GM12891 (cell line): ENCODE data around the gene UBE3B.

Experiments used
- PAX5 ChIP-seq: IDR thresholded peaks from 2 replicates; pipeline ENCODE4 v1.6.1; 2011; ENCODE audit warnings: low read length, moderate library complexity, mild to moderate bottlenecking; ENCODE audit not compliant: insufficient read depth, severe bottlenecking
- POLR2A ChIP-seq: IDR thresholded peaks from 2 replicates; pipeline ENCODE4 v1.6.1; 2011; ENCODE audit warnings: low read depth, low read length, control low read depth
- POLR2AphosphoS5 ChIP-seq: IDR thresholded peaks from 2 replicates; pipeline ENCODE4 v1.6.1; 2011; ENCODE audit warnings: low read depth, low read length, control low read depth
- SPI1 ChIP-seq: IDR thresholded peaks from 2 replicates; pipeline ENCODE4 v1.6.1; 2011; ENCODE audit warnings: low read depth, low read length, control low read depth
- TAF1 ChIP-seq: IDR thresholded peaks from 2 replicates; pipeline ENCODE4 v1.6.1; 2011; ENCODE audit warnings: low read depth, low read length, control low read depth

- TF ChIP-seq POLR2A (no peak), TAF1 (no peak), POLR2AphosphoS5 (no peak), PAX5 (no peak), SPI1 (no peak)
Measured at GRCh38 chr12:109481863-109482262, 4.4 kb downstream of the UBE3B start.
